Natural killer cell treated with Interleukin-12 subunit alpha and Interleukin-12 subunit beta and Interleukin-15 and Interleukin-18, amount 100 ng/mL, for 72 hours (primary cell): ENCODE data around the gene MYOM1. TPM values are rescaled to one million over a fixed set of nuclear protein-coding genes. Genes with fewer than 3 reads are reported as not detected.
A peak's percentile ranks its signal among the peaks of the same experiment; 100 is the strongest.
"Not testable (repeated sequence)": the region's sequence is repeated elsewhere in the genome, so short reads cannot be mapped to it uniquely, and the experiment has no call there.

Source experiments
- ATAC-seq, 2 donors: fragments of 150-1000 bp; cut with Tn5 transposase in 1 of 2; sonication (Bioruptor Pico), chemical (Tn5 transposase) in 1 of 2; 2 replicates each; pipeline ENCODE4 v1.10.0; 2021
- DNase-seq: peaks from one replicate; pipeline ENCODE4 v3.0.0; 2022; ENCODE audit warnings: low spot score
- H3K27ac Mint-ChIP-seq, 2 donors: 1 replicate in 1 of 2; 2 replicates in 1 of 2; pipeline ENCODE4 v1.8.0; 2022; ENCODE audit warnings: mixed read lengths in 2 of 2, mild to moderate bottlenecking in 1 of 2, moderate library complexity in 1 of 2
- H3K27me3 Mint-ChIP-seq, 2 donors: 1 replicate in 1 of 2; 2 replicates in 1 of 2; pipeline ENCODE4 v1.8.0; 2022; ENCODE audit warnings: mixed read lengths in 2 of 2
- H3K36me3 Mint-ChIP-seq: one replicate; pipeline ENCODE4 v1.8.0; 2022; ENCODE audit warnings: mixed read lengths
- H3K4me1 Mint-ChIP-seq, 2 donors: 1 replicate in 1 of 2; 2 replicates in 1 of 2; pipeline ENCODE4 v1.8.0; 2022; ENCODE audit warnings: low read depth in 2 of 2, mixed read lengths in 2 of 2, mild to moderate bottlenecking in 1 of 2
- H3K4me3 Mint-ChIP-seq: one replicate; pipeline ENCODE4 v1.8.0; 2022; ENCODE audit warnings: mixed read lengths
- H3K9me3 Mint-ChIP-seq: 2 replicates; pipeline ENCODE4 v1.8.0; 2022; ENCODE audit warnings: mixed read lengths
- total RNA-seq, 2 donors: library from RNA; stranded (reverse); gene quantifications; one replicate each; pipeline ENCODE4 v1.2.3, GENCODE V29; 2022

Gene MYOM1
- total RNA-seq, 2 donors from 2014 or later = 0.88 to 0.98 TPM

DNA sequence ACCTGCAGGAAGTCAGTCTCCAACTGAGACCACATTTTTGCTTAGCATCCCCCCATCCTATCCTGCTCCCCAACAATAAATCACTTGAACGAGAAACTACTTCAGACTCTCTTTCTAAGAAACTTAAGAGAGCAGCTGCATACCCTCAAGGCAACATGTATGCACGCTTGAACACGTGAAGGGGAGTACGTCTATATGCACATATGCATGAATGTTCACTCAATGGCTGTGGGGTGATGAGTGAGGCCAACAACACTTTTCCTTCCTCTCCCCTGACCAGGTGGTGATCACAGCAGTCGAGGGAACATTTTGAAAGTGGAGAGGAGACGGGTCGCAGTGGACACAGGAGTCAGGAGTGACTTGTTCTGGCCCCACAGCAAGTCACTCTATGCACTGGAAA lies 127.0 kb downstream of the MYOM1 start:
- DNase-seq = no peak
- Mint-ChIP-seq H3K27me3 (no peaks in the 10 kb centered on the region), H3K4me1 (peaks cover 0 to 3% of the 10 kb centered on the region in 2 donors), H3K27ac (no peak overlapping the region), H3K36me3 (no peaks in the 10 kb centered on the region), H3K4me3 (no peak overlapping the region), H3K9me3 (no peaks in the 10 kb centered on the region)
- no peak for ATAC-seq

DNA sequence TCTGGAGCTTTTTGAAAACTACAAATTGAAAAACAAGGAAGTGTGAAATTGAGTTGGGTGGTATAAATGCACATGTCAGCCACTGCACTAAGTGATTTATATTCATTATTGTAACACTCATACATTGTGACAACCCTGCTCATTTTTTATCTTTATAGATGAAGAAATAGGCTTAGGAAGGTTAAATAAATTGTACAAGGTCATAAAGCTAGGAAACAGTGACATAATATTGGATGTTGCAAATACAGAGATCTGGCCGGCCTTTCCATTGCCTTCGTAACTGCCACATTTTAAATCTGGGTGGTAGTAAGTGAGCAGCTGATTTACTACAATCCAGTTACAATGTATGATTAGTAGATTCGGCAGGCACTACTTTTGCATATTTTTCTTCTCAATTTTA lies 130.2 kb downstream of the MYOM1 start:
- Mint-ChIP-seq H3K36me3 (no peaks in the 10 kb centered on the region), H3K4me1 (peaks cover 0 to 3% of the 10 kb centered on the region in 2 donors), H3K4me3 (no peak overlapping the region), H3K9me3 (no peaks in the 10 kb centered on the region), H3K27ac (no peak overlapping the region), H3K27me3 (no peaks in the 10 kb centered on the region)
- no peak for ATAC-seq
- no peak for DNase-seq

GRCh38 chr18:3088449-3088848 lies 131.3 kb downstream of the MYOM1 start:
- Mint-ChIP-seq H3K27me3 (no peaks in the 10 kb centered on the region), H3K27ac (no peak overlapping the region), H3K4me1 (peaks cover 0 to 3% of the 10 kb centered on the region in 2 donors), H3K36me3 (no peaks in the 10 kb centered on the region), H3K9me3 (no peaks in the 10 kb centered on the region), H3K4me3 (no peak overlapping the region)
- DNase-seq (no peak), ATAC-seq (no peak)

DNA sequence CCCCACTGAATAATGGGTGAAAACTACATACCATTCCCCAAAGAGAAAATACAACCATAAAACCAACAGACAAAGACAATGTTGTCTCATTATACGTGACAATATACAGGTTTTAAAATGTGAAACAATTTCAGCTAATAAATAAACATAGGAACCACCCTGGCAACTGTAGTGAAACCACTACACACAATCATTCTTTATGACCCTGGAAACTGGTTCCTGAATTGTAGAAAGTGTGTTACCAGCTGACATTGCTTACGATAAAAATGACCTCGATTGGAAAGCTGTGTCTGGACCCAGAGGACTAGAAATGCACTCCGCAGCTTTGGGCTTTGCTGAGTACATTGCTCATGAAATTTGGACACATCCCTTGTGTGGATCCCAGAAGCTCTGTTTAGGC lies 132.9 kb downstream of the MYOM1 start:
- Mint-ChIP-seq H3K4me3 (no peak overlapping the region), H3K36me3 (no peaks in the 10 kb centered on the region), H3K27ac (no peak overlapping the region), H3K27me3 (no peaks in the 10 kb centered on the region), H3K9me3 (no peaks in the 10 kb centered on the region), H3K4me1 (no peaks in the 10 kb centered on the region)
- DNase-seq (no peak), ATAC-seq (no peak)

- H3K27me3 Mint-ChIP-seq = no peaks in the 10 kb centered on the region
- DNase-seq = no peak
- H3K27ac Mint-ChIP-seq = no peak overlapping the region
- H3K9me3 Mint-ChIP-seq = no peaks in the 10 kb centered on the region
- no peaks in the 10 kb centered on the region for H3K4me1 Mint-ChIP-seq
- ATAC-seq = no peak
- H3K36me3 Mint-ChIP-seq = no peaks in the 10 kb centered on the region
- H3K4me3 Mint-ChIP-seq = no peak overlapping the region
These were observed 134.2 kb downstream of the MYOM1 start for GRCh38 chr18:3085612-3086011.

DNA sequence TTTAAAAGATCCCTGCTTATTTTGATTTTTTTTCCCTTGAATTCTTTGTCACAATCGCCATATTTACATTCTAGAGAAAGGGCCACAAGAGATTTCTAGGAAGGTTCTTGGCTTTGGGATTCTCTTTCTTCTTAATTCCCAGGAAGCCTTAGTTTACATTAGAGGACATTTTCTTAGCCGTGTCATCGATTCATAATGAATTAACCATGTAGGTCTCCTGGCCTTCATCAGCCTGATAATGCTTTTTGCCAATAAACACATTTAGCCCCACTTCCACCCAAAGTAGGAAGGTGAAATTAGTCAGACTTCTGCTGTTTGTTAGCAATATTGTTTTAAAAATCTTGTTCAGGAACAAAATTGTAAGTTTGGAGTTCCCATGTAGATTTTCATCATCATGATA lies 135.6 kb downstream of the MYOM1 start:
- ATAC-seq (no peak), DNase-seq (no peak)
- Mint-ChIP-seq H3K4me1 (no peaks in the 10 kb centered on the region), H3K4me3 (no peak overlapping the region), H3K27me3 (no peaks in the 10 kb centered on the region), H3K27ac (no peak overlapping the region), H3K9me3 (no peaks in the 10 kb centered on the region), H3K36me3 (no peaks in the 10 kb centered on the region)

DNA sequence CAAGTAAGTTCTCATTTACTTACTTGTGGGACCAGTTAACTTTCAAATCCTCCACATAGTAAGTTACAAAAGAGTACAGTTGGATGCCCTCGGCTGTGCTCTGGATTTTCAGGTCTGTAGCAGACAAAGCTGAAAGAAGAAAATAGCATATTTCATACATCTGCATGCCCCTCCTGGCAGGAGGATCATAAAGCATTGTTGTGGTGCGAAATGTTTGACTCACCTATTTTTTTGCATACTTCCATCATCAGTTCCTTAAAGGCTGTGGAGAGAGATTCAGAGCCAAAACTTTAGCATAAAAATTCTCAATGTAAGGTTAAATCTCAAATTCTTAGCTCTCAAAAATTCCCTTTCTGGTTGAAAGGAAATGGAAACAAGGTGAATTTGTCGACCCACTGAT lies 136.0 kb downstream of the MYOM1 start:
- Mint-ChIP-seq H3K27ac (no peak overlapping the region), H3K9me3 (no peaks in the 10 kb centered on the region), H3K27me3 (no peaks in the 10 kb centered on the region), H3K36me3 (no peaks in the 10 kb centered on the region), H3K4me3 (no peak overlapping the region), H3K4me1 (no peaks in the 10 kb centered on the region)
- ATAC-seq (no peak), DNase-seq (no peak)

GRCh38 chr18:3081584-3081991 lies 138.2 kb downstream of the MYOM1 start:
- Mint-ChIP-seq H3K27me3 (no peaks in the 10 kb centered on the region), H3K36me3 (no peaks in the 10 kb centered on the region), H3K4me1 (no peaks in the 10 kb centered on the region), H3K27ac (no peak overlapping the region), H3K4me3 (no peak overlapping the region), H3K9me3 (no peaks in the 10 kb centered on the region)
- ATAC-seq = no peak
- DNase-seq = no peak

- Mint-ChIP-seq H3K9me3 (no peaks in the 10 kb centered on the region), H3K4me3 (no peak overlapping the region), H3K27ac (no peak overlapping the region), H3K27me3 (no peaks in the 10 kb centered on the region), H3K4me1 (no peaks in the 10 kb centered on the region), H3K36me3 (no peaks in the 10 kb centered on the region)
- DNase-seq (no peak), ATAC-seq (no peak)
These were observed 140.1 kb downstream of the MYOM1 start for GRCh38 chr18:3079653-3080052.

DNA sequence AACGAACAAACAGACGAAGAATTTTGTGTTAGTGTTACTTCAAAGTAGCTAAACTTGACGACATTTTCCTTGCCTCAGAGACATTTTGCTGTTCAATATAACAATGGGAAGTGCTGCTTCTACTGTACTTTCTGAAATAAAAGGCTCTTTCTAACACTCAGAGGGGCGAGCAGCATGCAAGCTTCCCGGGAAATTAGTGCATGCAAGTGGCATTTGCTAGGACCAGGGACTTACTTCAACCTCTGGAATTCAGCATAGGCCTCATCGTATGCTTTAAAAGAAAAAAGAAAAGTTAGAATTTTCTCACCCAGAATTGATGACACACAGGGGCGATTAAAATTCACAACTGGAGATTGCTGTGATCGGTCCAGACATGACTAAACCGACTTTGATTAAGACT lies 144.3 kb downstream of the MYOM1 start:
- Mint-ChIP-seq H3K27me3 (no peaks in the 10 kb centered on the region), H3K9me3 (no peaks in the 10 kb centered on the region), H3K4me3 (no peak overlapping the region), H3K4me1 (peaks cover 6 to 11% of the 10 kb centered on the region in 2 donors), H3K36me3 (no peaks in the 10 kb centered on the region), H3K27ac (peak overlapping the region in 1 of 2 donors; percentile 39)
- ATAC-seq (no peak), DNase-seq (no peak)

DNA sequence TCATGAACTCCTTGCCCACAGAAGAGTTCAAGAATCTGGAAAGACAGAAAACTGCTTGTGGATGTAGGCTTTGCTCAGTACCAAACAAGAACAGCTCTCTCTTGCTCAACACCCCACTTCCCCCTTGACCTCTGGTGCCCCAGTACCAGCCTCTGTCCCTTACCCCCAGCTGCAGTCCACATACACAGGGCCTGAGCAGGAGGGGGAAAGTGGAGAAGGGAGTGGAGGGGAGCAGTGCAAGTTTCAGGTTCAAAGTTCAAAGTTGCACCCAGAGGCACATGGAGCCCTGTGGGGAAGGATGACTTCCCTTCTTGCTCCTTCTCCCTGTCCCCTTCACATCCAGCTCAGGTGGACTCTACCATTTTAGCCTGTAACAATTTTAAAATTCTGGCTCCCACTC lies 145.7 kb downstream of the MYOM1 start:
- H3K36me3 Mint-ChIP-seq = no peaks in the 10 kb centered on the region
- no peaks in the 10 kb centered on the region for H3K9me3 Mint-ChIP-seq
- DNase-seq (no peak), ATAC-seq (peak in 1 of 2 donors; percentile 45)
- peak overlapping the region in 1 of 2 donors; percentile 39 for H3K27ac Mint-ChIP-seq
- no peaks in the 10 kb centered on the region for H3K27me3 Mint-ChIP-seq
- H3K4me3 Mint-ChIP-seq = no peak overlapping the region
- peaks cover 14 to 19% of the 10 kb centered on the region in 2 donors for H3K4me1 Mint-ChIP-seq

DNA sequence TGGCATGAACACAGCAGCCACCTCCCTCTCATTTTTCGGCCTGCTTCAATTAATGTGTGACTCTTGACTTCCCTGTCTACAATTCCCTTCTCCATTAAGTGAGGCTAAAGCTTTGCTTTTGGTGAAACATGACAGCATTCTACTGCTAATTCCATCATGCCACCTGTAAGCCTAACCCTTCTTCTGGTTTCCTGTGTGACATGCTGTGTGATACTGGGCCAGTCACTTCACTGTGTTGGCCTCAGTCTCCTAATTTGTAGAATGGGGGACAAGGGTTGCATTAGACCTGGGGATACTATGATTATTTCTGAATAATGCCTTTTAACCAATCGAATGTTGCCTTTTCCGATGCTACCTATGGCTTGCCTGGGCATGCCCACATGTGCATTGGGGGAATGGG lies 146.4 kb downstream of the MYOM1 start:
- not testable (repeated sequence) for H3K4me3 Mint-ChIP-seq, H3K27me3 Mint-ChIP-seq, ATAC-seq, H3K36me3 Mint-ChIP-seq, H3K27ac Mint-ChIP-seq, DNase-seq, H3K9me3 Mint-ChIP-seq
- peaks cover 16 to 21% of the 10 kb centered on the region in 2 donors for H3K4me1 Mint-ChIP-seq

- no peak for ATAC-seq
- Mint-ChIP-seq H3K27ac (no peak overlapping the region), H3K36me3 (no peaks in the 10 kb centered on the region), H3K27me3 (no peaks in the 10 kb centered on the region), H3K4me1 (peaks cover 30 to 36% of the 10 kb centered on the region in 2 donors), H3K9me3 (no peaks in the 10 kb centered on the region), H3K4me3 (no peak overlapping the region)
- no peak for DNase-seq
These were observed 148.1 kb downstream of the MYOM1 start for GRCh38 chr18:3071676-3072075.

DNA sequence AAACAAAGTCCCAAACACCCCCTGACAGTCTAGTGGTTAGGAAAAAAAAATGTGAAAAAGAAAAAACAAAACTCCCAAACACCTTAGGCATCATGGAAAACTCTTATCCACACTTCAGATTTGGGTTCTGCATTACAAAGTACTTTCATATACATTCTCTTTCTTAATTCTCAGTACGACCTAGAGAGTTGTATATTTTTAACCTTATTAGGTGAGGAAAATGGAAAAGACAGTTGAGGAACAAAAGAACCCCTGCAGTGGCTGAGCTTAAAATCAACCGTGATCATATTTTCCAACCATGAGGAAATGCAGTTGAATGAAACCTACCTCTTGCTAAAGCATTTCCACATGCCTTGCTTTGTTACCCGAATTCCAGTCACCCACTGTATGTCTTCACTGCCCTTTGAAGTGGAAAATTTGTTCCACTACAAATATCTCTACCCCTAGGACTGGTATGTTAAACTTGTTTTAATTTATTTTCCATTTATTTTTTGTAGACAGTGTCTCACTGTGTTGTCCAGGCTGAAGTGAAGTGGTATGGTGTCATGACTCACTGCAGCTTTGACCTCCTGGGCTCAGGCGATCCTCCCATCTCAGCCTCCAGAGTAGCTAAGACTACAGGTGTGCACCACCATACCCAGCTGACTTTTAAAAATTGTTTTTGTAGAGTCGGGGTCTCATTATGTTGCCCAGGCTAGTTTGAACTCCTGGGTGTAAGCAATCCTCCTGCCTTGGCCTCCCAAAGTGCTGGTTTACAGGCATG lies 149.9 kb downstream of the MYOM1 start:
- Mint-ChIP-seq H3K4me3 (peak overlapping the region; percentile 57), H3K9me3 (no peaks in the 10 kb centered on the region), H3K36me3 (no peaks in the 10 kb centered on the region), H3K4me1 (peaks cover 36 to 41% of the 10 kb centered on the region in 2 donors), H3K27ac (peak overlapping the region; percentile 41 to 86), H3K27me3 (no peaks in the 10 kb centered on the region)
- ATAC-seq = no peak
- no peak for DNase-seq

GRCh38 chr18:3067722-3068121 lies 152.0 kb downstream of the MYOM1 start:
- peak; percentile 40 to 58 for ATAC-seq
- Mint-ChIP-seq H3K4me1 (peaks cover 37 to 38% of the 10 kb centered on the region in 2 donors), H3K27me3 (no peaks in the 10 kb centered on the region), H3K4me3 (peak overlapping the region; percentile 77), H3K9me3 (no peaks in the 10 kb centered on the region), H3K27ac (peak overlapping the region; percentile 61 to 86), H3K36me3 (no peaks in the 10 kb centered on the region)
- DNase-seq = no peak
